Measurements from ENCODE around the gene SESN1. TPM values are rescaled to one million over a fixed set of nuclear protein-coding genes. Genes with fewer than 3 reads are reported as not detected.

Gene SESN1
- total RNA-seq, 1 experiment from 2014 or later, result 17.5 TPM

GRCh38 chr6:109013656-109014305 is 80.9 kb downstream of the SESN1 start:
- peaks cover 4% of the 10 kb centered on the region for H3K23me2 ChIP-seq (ENCODE audit: insufficient read length, low read depth, low read length, poor library complexity, severe bottlenecking)

More at GRCh38 chr6:109013656-109014305, 80.9 kb downstream of the SESN1 start:
- Histone ChIP-seq H3K9ac (ENCODE audit: extremely low read depth, insufficient read length, low read length) (no peak overlapping the region), H3K27me3 (ENCODE audit: insufficient read depth, low read length) (no peaks in the 10 kb centered on the region), H2BK20ac (ENCODE audit: low read depth, low read length, poor library complexity, severe bottlenecking) (no peak overlapping the region), H3K27ac (ENCODE audit: insufficient read length, low read depth, low read length) (no peak overlapping the region), H2BK120ac (ENCODE audit: low read depth, low read length, poor library complexity, severe bottlenecking) (no peak overlapping the region), H2AFZ (ENCODE audit: low read length) (no peak overlapping the region), H3K4me1 (ENCODE audit: insufficient read depth, low read length) (no peaks in the 10 kb centered on the region), H4K91ac (ENCODE audit: insufficient read length, low read depth, low read length) (no peak overlapping the region), H3K56ac (ENCODE audit: insufficient read length, low read depth, low read length) (no peak overlapping the region), H4K5ac (ENCODE audit: insufficient read length, low read depth, low read length) (no peak overlapping the region), H4K8ac (replicated peaks; ENCODE audit: insufficient read length, low read depth, low read length) (no peak overlapping the region), H3K4ac (ENCODE audit: low read depth, low read length) (no peak overlapping the region), H4K20me1 (ENCODE audit: control insufficient read depth, insufficient read depth, insufficient read length) (no peaks in the 10 kb centered on the region), H3T11ph (ENCODE audit: low read length) (no peak overlapping the region), H3K4me2 (ENCODE audit: insufficient read depth, insufficient read length, low read length) (no peak overlapping the region), H3K14ac (ENCODE audit: insufficient read depth, low read length) (no peak overlapping the region), H2AK5ac (ENCODE audit: insufficient read length, low read length) (no peak overlapping the region), H3K9me3 (ENCODE audit: control insufficient read depth, low read depth, low read length) (no peaks in the 10 kb centered on the region), H3K23ac (ENCODE audit: insufficient read length, low read depth, low read length) (no peak overlapping the region), H2BK5ac (ENCODE audit: insufficient read length, low read length) (no peak overlapping the region), H2BK15ac (ENCODE audit: low read depth, low read length) (no peak overlapping the region), H3K18ac (ENCODE audit: insufficient read length, low read depth, low read length) (no peak overlapping the region), H3K79me2 (ENCODE audit: insufficient read depth, low read length) (no peaks in the 10 kb centered on the region), H2BK12ac (ENCODE audit: insufficient read length, low read depth, low read length) (no peak overlapping the region), H3K79me1 (ENCODE audit: insufficient read depth, low read depth, low read length, poor library complexity, severe bottlenecking) (no peaks in the 10 kb centered on the region)
- DNase-seq, result no peak
- TF ChIP-seq CTCF (conservative IDR thresholded peaks at IDR 0.05), result no peak
- Mint-ChIP-seq H3K27me3 (ENCODE audit: low read depth) (no peaks in the 10 kb centered on the region), H3K4me1 (peaks cover 7 to 10% of the 10 kb centered on the region in 2 experiments), H3K9me3 (no peaks in the 10 kb centered on the region), H3K36me3 (ENCODE audit: insufficient read depth in 1 of 3, low read depth in 3 of 3) (no peaks in the 10 kb centered on the region), H3K27ac (no peak overlapping the region), H3K4me3 (no peak overlapping the region)
- no CpG with 5 or more reads among the region's 2 CpGs for WGBS (ENCODE audit: extremely low coverage, insufficient read length, low lambda C conversion rate)

All from H9 (cell line).